GM13977 (cell line): ENCODE data around the gene TCOF1.

Source experiments
- DNase-seq: peaks from one replicate; pipeline ENCODE4 v3.0.0; 2012; ENCODE audit warnings: low spot score
- in situ Hi-C: fragments of 300-500 bp; cut with MboI; formaldehyde crosslinking; loops from one replicate; pipeline ENCODE4 v1.12.0; 2022; ENCODE audit warnings: low sequenced_read_pairs, low pct_unique_long_range_greater_than_20kb, mixed read lengths, inconsistent platforms; ENCODE audit not compliant: unreplicated experiment
- TF ChIP-seq, protein P1 (sequence below): IDR thresholded peaks from 2 replicates; pipeline ENCODE4 v1.5.1; 2012; ENCODE audit warnings: mild to moderate bottlenecking, control low read depth; ENCODE audit not compliant: insufficient read depth; ENCODE audit errors: extremely low read depth, missing control alignments

Gene TCOF1

GRCh38 chr5:150386024-150386855 is 28.7 kb downstream of the TCOF1 start:
- in situ Hi-C loops: no loop called here

DNA sequence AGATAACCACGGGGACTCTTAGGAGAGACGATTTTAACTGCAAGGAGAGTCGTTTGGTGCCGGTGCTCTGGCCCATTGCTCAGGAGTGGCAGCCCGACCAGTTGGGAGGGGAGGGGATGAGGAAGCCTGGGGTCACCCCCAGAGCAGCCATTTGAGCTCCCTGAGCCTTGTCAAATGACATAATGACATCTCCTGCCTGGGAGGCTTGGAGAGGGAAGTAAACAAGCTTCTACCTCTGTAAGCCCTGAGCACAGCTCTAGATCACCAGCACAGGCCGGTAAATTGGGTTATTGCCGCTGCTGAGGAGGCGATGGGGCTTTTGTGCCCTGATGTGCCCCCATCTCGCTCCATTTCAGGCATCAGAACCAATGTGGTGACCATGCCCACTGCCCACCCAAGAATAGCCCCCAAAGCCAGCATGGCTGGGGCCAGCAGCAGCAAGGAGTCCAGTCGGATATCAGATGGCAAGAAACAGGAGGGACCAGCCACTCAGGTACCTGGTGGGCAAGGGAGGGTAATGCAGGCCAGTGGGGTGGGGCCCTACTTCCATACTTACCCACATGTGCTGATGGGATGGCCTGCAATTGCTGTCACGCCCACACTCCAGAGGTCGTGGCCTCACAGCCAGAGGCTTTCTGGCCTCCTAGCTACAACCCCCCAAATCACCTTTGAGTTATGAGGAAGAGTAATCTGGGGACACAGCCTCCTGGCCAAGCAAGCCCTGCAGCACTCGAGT is 32.2 kb downstream of the TCOF1 start:
- TF ChIP-seq, protein P1, sequence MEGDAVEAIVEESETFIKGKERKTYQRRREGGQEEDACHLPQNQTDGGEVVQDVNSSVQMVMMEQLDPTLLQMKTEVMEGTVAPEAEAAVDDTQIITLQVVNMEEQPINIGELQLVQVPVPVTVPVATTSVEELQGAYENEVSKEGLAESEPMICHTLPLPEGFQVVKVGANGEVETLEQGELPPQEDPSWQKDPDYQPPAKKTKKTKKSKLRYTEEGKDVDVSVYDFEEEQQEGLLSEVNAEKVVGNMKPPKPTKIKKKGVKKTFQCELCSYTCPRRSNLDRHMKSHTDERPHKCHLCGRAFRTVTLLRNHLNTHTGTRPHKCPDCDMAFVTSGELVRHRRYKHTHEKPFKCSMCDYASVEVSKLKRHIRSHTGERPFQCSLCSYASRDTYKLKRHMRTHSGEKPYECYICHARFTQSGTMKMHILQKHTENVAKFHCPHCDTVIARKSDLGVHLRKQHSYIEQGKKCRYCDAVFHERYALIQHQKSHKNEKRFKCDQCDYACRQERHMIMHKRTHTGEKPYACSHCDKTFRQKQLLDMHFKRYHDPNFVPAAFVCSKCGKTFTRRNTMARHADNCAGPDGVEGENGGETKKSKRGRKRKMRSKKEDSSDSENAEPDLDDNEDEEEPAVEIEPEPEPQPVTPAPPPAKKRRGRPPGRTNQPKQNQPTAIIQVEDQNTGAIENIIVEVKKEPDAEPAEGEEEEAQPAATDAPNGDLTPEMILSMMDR: no peak
- in situ Hi-C loops: no loop called here
- no peak for DNase-seq

More at GRCh38 chr5:150386024-150386855, 28.7 kb downstream of the TCOF1 start:
- DNase-seq: no peak
- TF ChIP-seq, protein P1: no peak

- DNase-seq: no peak
- TF ChIP-seq, protein P1: no peak
- in situ Hi-C loops: no loop called here
Measured at GRCh38 chr5:150391064-150391834, 33.8 kb downstream of the TCOF1 start.

DNA sequence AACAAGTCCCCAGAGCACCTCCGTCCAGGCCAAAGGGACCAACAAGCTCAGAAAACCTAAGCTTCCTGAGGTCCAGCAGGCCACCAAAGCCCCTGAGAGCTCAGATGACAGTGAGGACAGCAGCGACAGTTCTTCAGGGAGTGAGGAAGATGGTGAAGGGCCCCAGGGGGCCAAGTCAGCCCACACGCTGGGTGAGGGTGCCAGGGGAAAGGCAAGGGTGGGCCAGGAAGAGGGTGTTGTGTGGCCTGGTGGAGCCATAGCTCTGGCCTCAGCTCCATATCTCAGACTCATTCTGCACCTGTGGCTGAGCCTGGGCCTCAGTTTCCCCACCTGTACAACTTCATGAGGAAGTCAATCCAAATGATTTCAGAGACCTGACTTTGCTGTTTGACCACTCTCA is 34.5 kb downstream of the TCOF1 start:
- DNase-seq: no peak
- in situ Hi-C loops: no loop called here
- TF ChIP-seq, protein P1: no peak

DNA sequence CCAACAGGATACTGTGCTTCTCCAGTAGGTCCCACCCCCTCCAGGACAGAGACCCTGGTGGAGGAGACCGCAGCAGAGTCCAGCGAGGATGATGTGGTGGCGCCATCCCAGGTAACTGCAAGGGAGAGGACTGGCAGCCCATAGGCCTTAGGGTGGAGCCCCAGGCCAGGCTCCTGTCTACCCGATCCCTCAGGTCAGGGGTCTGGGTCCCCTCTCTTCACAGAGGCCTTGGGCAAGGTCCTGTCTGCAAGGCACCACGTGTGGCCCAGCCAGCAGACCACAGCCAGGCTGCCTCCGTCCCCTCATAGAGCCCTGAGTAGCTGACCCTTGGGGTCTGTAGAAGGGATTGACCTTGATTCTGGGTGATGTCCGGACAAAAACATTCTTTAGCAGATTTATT is 35.2 kb downstream of the TCOF1 start:
- DNase-seq: no peak
- in situ Hi-C loops: no loop called here
- TF ChIP-seq, protein P1: no peak

GRCh38 chr5:150393096-150393645 is 35.7 kb downstream of the TCOF1 start:
- no peak for DNase-seq
- in situ Hi-C loops: no loop called here
- TF ChIP-seq, protein P1: no peak
